Erythroblast (primary cell): ENCODE data around the gene YAF2.

Source experiments
- GATA1 ChIP-seq: IDR thresholded peaks from 2 replicates; pipeline ENCODE4 v1.6.1; 2011; ENCODE audit warnings: low read depth, mild to moderate bottlenecking, control low read depth, low read length, moderate library complexity
- POLR2A ChIP-seq: IDR thresholded peaks from 2 replicates; pipeline ENCODE4 v1.6.1; 2011; ENCODE audit warnings: mild to moderate bottlenecking, low read length

DNA sequence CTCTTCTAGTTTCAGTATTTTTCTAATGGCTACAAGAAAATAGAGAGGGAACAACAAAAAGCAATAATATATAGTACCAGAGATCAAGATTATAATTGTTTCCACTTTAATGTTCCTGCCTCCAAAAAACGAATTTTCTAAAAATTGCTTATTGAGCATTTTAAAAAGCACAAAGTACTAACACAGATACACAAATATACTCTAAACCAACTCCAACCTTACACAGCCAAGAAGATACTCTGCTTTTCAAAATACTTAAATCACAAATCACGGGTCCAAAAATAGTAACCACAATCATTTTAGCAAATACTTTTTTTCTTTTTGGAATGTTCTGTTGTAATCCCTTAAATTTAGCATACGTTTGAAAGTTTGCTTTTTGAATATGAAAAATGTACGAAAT lies 2.0 kb downstream of the YAF2 start:
- TF ChIP-seq POLR2A (no peak), GATA1 (no peak)
